ENCODE data around the gene CAMSAP3.
"Not testable (repeated sequence)": the region's sequence is repeated elsewhere in the genome, so short reads cannot be mapped to it uniquely, and the experiment has no call there.

Gene CAMSAP3

GRCh38 chr19:7635670-7636069 is 40.0 kb downstream of the CAMSAP3 start:
- no peak for DNase-seq

- DNase-seq, result no peak
Observed at GRCh38 chr19:7636317-7636690, 40.6 kb downstream of the CAMSAP3 start.

- peak; percentile 93 for DNase-seq
Observed at GRCh38 chr19:7636691-7637373, 41.2 kb downstream of the CAMSAP3 start, which contains the start of gene STXBP2. Gene STXBP2 (plus strand): TSS chr19:7637110. CDS start chr19:7637150, 40 bp downstream.

GRCh38 chr19:7637374-7638256 is 42.0 kb downstream of the CAMSAP3 start:
- DNase-seq, result no peak

- DNase-seq, result no peak
Observed at GRCh38 chr19:7638802-7639465, 43.3 kb downstream of the CAMSAP3 start.

- DNase-seq, result no peak
Observed at GRCh38 chr19:7639863-7640348, 44.2 kb downstream of the CAMSAP3 start.

GRCh38 chr19:7640803-7641202 is 45.1 kb downstream of the CAMSAP3 start:
- no peak for DNase-seq

- no peak for DNase-seq
Observed at GRCh38 chr19:7641290-7642276, 45.9 kb downstream of the CAMSAP3 start.

- no peak for DNase-seq
Observed at GRCh38 chr19:7642295-7643030, 46.8 kb downstream of the CAMSAP3 start.

- DNase-seq, result no peak
Observed at GRCh38 chr19:7643031-7643415, 47.4 kb downstream of the CAMSAP3 start.

GRCh38 chr19:7643629-7644549 is 48.2 kb downstream of the CAMSAP3 start:
- not testable (repeated sequence) for DNase-seq

GRCh38 chr19:7644550-7644877 is 48.9 kb downstream of the CAMSAP3 start:
- DNase-seq, result no peak

- no peak for DNase-seq
Observed at GRCh38 chr19:7645163-7645562, 49.5 kb downstream of the CAMSAP3 start.

- DNase-seq, result no peak
Observed at GRCh38 chr19:7645656-7646425, 50.2 kb downstream of the CAMSAP3 start.

GRCh38 chr19:7646426-7646700 is 50.7 kb downstream of the CAMSAP3 start:
- no peak for DNase-seq

GRCh38 chr19:7647156-7647555 is 51.5 kb downstream of the CAMSAP3 start:
- DNase-seq, result no peak

GRCh38 chr19:7648265-7649014 is 52.8 kb downstream of the CAMSAP3 start:
- no peak for DNase-seq

- no peak for DNase-seq
Observed at GRCh38 chr19:7650148-7650547, 54.5 kb downstream of the CAMSAP3 start.

- DNase-seq, result peak; percentile 79
Observed at GRCh38 chr19:7652061-7652641, 56.5 kb downstream of the CAMSAP3 start.

Measured in activated effector memory CD4-positive, alpha-beta T cell treated with Interleukin-2 at 50 U/mL for 16 hours (primary cell).